ENCODE measurements around the gene MTMR8.

MTMR8 gene

DNA sequence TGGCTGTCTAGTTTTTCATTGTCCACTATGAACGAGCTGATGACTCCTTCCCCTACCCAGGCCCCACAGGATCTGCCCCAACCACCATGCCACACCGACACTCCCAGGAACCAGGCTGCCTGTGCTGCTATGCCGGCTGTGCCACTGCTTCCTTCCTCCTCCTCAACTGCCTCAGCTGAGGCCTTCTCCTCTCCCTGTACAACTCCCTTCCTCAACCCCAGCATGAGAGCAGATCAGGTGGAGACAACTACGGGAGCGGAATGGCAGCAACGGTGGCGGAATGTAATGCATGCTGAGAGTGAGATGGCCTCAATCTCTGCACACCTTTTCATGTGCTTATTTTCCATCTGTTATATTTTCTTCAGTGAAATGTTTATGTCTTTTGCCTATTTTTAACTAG, 88.5 kb downstream of the MTMR8 start:
- DNase-seq (ENCODE audit: low read depth in 2 of 2) = no peak

DNA sequence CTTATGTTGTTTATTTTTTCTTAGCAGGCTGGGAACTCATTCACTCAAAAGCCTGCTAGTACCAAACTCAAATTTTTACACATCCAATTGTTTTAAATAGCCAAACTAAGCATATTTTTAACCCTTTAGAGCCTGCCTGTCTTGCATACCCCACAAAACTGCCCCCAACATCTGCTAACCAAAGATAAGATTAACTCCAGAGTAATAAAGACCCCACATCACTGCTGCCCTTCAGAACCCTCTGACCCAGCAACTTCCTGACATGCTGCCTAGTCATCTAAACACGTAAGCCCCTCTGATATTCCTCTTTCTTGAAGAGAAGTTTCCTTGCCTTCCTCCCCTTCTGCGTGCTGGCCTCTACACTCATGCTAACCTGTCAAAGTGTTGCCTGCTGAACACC, 104.1 kb downstream of the MTMR8 start:
- DNase-seq (ENCODE audit: low read depth in 2 of 2) = no peak

DNA sequence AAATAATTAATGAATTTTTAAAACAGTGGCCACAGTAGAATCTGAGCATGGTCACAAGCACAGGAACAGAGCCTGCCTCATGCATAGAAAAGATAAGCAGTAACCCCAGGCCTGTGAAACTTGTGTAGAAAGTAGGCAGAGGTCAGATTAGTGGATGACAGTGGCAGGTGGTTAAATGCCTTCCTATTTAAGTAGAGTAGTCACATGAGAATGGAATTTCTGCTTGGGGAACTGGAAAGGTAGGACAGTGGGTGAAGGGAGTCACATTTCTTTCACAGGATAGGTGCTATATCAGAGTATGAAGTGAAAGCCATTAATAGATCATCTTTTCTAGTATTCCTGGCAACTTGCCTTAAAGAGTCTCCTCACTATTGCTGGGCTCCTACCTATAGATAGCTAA, 130.0 kb downstream of the MTMR8 start:
- no peak for DNase-seq (ENCODE audit: low read depth in 2 of 2)

DNA sequence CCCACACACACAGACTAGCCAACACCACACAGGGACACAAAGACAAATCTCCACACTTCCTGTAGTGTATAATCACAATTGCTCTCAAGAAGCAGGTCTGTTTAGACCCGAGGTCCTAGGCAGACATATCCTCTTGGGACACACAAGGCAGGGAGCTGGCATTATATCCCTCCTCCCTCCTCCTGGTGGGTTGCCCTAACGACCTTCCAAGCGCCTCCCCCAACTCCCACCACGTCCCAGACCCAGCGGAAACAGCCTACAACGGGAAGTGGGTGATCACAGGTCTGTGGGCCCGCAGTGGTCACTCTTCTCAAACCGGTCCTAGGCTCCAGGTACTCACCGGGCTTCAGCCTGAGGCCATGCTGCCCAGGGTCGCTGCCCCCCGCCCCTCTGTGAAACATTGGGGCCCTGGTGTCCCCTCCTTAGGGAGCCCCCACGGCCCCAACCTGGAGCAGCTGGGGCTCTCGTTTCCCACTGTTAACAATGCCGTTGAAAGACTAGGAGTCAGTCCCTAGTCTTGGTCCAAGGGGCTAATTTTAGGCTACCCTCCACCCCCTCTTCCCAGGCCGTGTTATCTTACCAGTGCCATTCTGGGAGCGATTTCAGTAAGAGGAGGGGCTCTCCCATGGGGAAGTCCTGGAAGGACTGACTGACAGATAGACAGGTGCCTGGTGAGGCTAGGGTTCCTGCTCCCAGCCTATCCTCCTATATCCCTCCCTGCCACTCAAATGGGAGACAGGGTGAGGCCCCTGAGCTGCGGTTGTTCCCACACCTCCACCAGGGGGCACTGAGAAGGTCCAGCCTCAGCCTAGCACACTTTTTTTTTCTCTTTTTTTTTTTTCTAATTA, 164.9 kb downstream of the MTMR8 start, which contains the start of gene ASB12:
Gene ASB12, minus strand, starts transcription at position 485 of the 848 bp plus-strand sequence. CDS start 4,957 bp downstream, outside the sequence.
- DNase-seq (ENCODE audit: low read depth in 2 of 2) = no peak

DNA sequence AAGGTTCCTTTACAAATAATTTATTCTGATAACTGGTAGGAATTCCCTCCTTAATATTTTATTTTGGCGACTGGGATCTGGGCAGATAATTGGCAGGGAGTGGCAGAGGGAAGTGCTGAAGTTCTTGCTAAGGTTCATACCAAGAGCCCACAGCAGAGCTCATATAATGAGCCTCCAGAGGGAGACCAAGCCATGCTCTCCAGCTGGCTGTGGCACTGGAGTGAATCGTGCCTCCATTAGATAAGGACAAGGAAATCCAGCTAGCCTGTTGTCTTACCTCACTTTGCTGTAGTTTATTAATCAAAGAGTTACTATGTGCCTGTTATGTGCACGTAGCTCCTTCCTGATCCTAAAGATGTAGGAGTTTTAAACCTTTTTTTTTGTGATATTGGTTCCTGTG, 166.1 kb downstream of the MTMR8 start:
- no peak for DNase-seq (ENCODE audit: low read depth in 2 of 2)

All from stimulated activated CD4-positive, alpha-beta T cell treated with anti-CD3 and anti-CD28 coated beads, Interleukin-1b, Interleukin-23, amount 100 ng/mL, for 4 hours (primary cell).